Upper lobe of left lung (tissue), 4 donors: Measurements from ENCODE around the gene NSUN7.

ENCODE experiments used
- EP300 ChIP-seq, 4 donors: sonication (generic); formaldehyde crosslinking; IDR thresholded peaks; one replicate each; pipeline ENCODE4 v1.5.1; 2017; ENCODE audit warnings: antibody characterized with exemption in 4 of 4, control low read depth in 2 of 4
- POLR2A ChIP-seq, 4 donors: fragments of 450-650 bp; IDR thresholded peaks; one replicate each; pipeline ENCODE4 v1.5.1; 2016 to 2017; ENCODE audit warnings: antibody characterized with exemption in 4 of 4, mild to moderate bottlenecking in 2 of 4
- POLR2AphosphoS5 ChIP-seq, 2 donors: sonication (generic); formaldehyde crosslinking; IDR thresholded peaks; one replicate each; pipeline ENCODE4 v1.5.1; 2017; ENCODE audit warnings: antibody characterized with exemption in 2 of 2
- TF ChIP-seq, protein P1 (sequence below), 6 experiments: fragments of 450-650 bp in 4 of 6; fragments of 200-600 bp in 2 of 6; sonication (generic) in 2 of 6; IDR thresholded peaks; one replicate each; pipeline ENCODE4 v1.5.1; 2016 to 2019; ENCODE audit warnings: antibody characterized with exemption in 6 of 6

DNA sequence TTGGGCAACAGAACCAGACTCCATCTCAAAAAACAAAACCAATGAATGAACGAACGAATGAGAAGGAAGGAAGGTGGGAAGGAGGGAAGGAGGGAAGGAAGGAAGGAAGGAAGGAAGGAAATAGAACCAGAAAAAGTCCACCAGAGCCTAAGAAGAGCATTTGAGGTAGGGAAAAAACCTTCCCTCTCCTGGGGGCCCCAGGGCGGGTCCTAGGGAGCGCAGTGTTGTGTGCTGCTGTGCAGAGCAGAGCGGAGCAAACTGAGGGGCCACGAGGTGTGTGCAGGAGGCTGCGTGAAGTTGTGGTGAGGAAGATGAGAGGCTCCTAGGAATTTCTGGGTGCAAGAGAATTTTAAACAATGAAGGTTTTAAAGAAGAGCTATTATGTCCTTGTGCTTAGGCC lies 16.0 kb upstream of the NSUN7 start:
- TF ChIP-seq, protein P1, sequence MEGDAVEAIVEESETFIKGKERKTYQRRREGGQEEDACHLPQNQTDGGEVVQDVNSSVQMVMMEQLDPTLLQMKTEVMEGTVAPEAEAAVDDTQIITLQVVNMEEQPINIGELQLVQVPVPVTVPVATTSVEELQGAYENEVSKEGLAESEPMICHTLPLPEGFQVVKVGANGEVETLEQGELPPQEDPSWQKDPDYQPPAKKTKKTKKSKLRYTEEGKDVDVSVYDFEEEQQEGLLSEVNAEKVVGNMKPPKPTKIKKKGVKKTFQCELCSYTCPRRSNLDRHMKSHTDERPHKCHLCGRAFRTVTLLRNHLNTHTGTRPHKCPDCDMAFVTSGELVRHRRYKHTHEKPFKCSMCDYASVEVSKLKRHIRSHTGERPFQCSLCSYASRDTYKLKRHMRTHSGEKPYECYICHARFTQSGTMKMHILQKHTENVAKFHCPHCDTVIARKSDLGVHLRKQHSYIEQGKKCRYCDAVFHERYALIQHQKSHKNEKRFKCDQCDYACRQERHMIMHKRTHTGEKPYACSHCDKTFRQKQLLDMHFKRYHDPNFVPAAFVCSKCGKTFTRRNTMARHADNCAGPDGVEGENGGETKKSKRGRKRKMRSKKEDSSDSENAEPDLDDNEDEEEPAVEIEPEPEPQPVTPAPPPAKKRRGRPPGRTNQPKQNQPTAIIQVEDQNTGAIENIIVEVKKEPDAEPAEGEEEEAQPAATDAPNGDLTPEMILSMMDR (IDR thresholded peaks at IDR 0.05): no peak
- TF ChIP-seq POLR2A (IDR thresholded peaks at IDR 0.05) (no peak), EP300 (IDR thresholded peaks at IDR 0.05) (no peak), POLR2AphosphoS5 (IDR thresholded peaks at IDR 0.05) (no peak)
